Measurements from ENCODE around the gene KIAA0319L. TPM values are rescaled to one million over a fixed set of nuclear protein-coding genes. Genes with fewer than 3 reads are reported as not detected.

Gene KIAA0319L
- total RNA-seq, 1 experiment from 2014 or later = 15.7 TPM

GRCh38 chr1:35537806-35538205 is 19.4 kb downstream of the KIAA0319L start:
- DNase-seq (ENCODE audit: low spot score) = no peak

DNA sequence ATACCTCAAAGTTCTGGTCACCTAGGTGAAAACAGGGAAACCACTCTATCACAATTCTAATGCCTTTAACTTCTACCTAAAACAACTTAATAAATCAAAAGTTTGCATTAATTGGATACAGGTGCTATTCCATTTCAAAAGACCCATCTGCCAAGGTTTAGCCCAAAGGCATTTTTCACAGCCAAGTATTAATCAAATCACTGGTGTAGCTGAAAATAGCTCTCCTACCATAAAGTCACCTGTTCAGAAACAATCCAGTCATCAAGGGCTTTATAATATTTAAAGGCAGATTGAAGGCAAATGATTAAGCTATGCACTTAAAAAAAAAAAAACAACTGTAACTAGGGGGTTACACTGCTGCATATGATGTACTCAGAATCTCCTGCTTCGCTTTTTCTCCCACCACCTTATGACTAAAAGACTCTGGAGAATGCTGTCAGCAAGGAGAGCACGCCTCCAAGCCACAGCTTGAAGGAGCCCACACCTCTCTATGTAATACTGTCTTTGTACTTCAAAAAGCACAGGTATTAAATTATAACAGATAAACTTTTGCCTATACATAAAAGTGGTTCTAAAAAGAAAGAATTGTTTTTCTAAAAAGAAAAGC is 20.5 kb downstream of the KIAA0319L start:
- no peak for DNase-seq (ENCODE audit: low spot score)

DNA sequence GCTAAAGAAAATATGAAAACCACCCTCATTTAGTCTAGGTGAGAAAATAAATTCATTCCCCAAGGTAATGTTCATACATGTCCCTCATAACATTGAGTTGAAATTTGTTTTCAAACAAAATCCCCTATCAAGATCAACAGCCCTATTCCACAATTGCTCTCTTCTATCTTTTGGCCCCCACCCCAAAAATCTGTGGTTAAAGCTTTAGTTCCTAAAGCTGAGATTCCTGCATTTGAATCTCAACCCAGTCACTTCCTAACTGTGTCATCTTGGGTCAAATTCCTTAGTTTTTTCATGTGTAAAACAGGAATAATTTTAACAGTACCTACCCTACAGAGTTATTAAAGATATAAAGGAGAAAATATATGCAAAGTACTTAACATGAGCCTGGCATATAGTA is 22.0 kb downstream of the KIAA0319L start:
- no peak for DNase-seq (ENCODE audit: low spot score)

DNA sequence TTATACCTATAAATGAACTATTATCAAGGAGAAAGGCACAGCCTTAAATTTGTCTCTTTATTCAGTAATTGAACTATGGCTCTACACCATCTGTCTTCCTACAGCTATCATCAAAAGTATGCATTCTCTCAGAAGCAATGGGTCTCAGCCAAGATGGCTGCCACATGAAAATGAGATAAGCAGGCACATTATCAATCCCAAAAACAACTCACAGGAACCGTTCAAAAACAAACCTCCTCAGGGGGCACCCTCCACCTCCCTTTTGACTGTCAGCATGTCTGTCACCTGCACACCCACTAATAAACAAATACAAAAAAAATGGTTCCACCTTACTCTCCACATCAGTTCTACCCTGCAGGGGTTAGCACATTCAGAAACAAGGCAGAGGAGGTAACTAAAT is 23.6 kb downstream of the KIAA0319L start:
- DNase-seq (ENCODE audit: low spot score) = no peak

DNA sequence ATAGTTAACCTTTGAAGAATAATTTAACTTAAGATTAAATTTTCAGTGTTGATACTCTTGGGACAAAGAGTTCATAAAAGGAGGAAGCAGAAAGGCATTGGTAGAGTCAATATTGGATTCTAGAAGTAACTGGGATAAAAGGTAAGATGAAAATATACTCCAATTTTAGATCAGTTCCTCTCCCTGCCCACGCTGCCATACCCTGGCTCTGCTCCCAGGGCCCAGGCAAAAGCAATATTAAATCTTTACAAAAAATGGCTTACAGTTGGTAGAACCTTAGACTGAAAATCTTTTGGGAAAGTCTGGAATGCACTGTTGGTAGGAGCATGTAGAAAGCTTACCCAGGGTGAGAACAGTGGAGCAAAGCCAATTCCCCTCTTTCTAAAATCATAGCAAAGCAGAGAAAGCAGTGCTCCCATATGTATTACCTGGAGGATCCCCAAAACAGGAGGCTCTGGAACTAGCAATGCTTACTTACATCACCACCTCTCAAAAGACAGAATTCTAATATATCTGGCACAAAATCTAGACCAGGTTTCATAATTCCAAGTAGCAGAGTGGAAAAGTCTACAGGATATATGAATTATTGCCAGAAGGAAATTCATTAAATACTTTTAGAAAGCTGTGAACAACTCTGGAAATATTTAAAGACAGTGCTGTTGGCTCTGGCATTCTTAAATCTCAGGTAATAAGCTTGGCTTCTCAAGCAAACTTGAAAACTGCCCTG is 24.5 kb downstream of the KIAA0319L start:
- no peak for DNase-seq (ENCODE audit: low spot score)

- no peak for DNase-seq (ENCODE audit: low spot score)
Observed at GRCh38 chr1:35531368-35531767, 25.8 kb downstream of the KIAA0319L start.

DNA sequence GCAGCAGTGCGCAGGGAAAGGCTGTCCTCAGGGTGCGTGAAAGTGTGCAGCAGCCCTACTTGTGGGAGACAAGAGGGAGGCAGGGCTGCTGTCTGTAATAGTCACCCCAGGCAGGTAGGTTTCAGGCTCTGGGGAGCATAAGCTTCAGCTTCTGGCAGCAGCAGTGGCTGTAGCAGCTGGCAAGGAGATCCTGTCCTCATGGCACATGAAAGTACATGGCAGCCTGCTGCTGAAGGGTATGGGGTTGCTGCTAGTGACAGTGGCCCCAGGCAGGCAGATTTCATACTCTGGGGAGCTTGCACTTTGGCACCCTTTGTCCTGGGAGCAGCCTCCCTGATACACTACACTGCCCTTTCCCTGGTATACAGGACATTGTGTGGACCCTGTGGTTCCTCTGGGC is 26.3 kb downstream of the KIAA0319L start:
- DNase-seq (ENCODE audit: low spot score) = no peak

DNA sequence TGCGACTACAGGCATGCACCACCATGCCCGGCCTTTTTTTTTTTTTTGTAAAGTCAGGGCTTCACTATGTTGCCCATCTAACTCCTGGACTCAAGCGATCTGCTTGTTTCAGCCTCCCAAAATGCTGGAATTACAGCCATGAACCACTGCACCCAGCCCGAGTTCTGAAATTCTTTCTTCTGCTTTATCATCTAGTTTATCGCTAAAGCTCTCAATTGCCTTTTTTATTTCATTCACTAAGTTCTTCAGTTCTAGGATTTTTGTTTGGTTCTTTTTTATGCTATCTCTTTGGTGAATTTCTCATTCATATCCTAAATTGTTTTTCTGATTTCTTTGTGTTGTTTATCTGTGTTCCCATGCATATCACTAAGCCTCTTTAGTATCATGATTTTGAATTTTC is 27.0 kb downstream of the KIAA0319L start:
- no peak for DNase-seq (ENCODE audit: low spot score)

DNA sequence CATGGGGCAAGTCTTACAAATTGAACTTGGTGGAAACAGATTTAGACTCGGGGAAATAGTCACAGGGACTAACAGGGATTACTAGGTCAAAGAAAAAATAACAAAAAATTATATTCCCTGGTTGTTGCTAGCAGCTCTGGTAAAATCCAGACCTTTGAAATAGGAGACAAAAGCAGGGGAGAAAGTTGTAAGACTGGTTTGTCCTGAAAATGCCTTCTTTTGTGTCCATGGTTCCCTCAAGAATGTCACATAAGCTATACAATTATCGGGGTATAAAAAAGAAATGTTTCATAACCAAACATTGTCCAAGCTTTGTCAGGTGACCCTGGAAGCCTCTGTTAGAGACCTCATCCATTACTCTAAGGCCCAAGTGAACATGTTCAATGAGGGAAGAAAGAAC is 33.1 kb downstream of the KIAA0319L start:
- DNase-seq (ENCODE audit: low spot score) = no peak

DNA sequence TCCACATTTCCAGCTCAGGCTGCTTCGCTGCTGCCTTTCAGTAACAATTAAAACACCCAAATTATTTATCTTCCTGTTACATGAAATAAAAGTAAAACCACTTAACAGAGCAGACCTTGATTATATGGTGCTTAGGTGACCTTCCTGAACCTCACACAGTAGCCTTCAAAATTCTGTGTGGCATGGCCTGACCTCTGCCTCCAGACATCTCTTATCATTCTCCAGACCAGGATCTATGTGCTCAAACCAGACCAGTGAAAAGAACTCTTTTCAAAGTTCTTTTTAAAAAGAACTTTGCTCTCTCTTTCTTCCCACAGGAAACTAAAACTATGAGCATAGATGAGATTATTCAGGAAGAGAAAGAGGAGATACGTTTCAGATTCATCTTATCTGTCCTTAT is 37.8 kb downstream of the KIAA0319L start:
- no peak for DNase-seq (ENCODE audit: low spot score)

- no peak for DNase-seq (ENCODE audit: low spot score)
Observed at GRCh38 chr1:35518183-35518582, 39.0 kb downstream of the KIAA0319L start.

- DNase-seq (ENCODE audit: low spot score) = no peak
Observed at GRCh38 chr1:35511305-35511704, 45.9 kb downstream of the KIAA0319L start.

GRCh38 chr1:35509558-35509957 is 47.6 kb downstream of the KIAA0319L start:
- no peak for DNase-seq (ENCODE audit: low spot score)

- no peak for DNase-seq (ENCODE audit: low spot score)
Observed at GRCh38 chr1:35507947-35508346, 49.3 kb downstream of the KIAA0319L start.

DNA sequence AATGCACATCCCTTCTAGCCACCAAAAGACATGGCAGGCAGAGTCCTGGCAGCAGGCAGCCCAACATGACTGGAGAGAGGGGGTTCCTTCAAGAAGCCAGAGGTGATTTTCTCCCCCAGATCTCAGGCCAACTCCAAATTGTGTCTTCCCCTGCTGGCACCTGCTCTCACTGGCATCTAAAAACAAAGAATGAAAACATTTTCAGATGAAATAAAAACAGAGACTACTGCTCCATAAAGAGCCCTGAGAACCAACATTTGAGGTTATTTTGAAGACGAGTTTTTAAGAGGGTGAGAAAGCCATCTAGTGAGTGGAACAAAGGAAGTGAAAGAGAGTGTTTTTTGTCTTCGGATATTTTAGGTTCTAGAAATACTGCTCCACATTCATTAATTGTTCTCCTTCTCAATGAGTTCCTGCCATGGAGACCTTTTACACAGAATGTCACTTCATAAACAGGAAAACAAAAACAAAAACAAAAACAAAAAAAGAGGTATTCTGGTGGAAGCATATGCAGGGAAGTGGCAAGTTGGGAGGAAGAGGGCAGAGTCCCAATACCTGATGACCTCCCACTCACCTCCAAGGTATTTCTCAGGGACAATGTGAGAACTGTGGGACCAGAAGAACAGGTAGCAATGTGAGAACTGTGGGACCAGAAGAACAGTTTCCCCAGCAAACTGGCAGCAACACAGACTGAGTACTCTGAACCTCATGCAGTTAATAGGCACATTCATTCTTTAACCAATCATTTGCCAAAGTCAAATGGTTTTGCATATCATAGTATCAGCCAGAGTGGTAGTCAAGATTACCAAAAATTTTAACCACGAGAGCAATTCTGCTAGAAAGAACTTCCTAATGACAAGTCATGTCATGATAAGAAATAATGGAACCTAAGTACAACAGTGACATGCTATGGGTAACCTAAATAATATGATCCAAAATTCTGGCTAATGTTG is 50.0 kb downstream of the KIAA0319L start:
- no peak for DNase-seq (ENCODE audit: low spot score)

GRCh38 chr1:35505911-35506798 is 51.0 kb downstream of the KIAA0319L start:
- peak; percentile 88 for DNase-seq (ENCODE audit: low spot score)

- DNase-seq (ENCODE audit: low spot score) = no peak
Observed at GRCh38 chr1:35502242-35502641, 55.0 kb downstream of the KIAA0319L start.

DNA sequence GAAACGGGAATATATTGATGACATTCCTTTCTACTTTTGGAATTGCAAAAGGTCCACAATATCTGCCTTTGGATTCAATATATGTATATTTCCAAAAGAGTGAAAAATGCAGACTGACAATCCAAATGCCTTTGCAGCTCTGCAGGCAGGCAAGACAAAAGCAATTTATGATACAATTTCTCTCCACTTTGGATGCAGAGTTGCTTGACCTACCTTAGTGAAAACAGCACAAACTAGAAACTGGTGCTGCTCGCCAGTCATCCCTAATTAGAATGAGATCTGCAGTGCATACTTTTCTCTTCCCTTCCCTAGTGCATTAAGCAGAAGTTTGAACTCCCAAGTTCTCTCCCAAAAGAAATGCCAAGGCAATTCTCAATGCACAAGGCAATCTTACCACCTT is 56.8 kb downstream of the KIAA0319L start:
- DNase-seq (ENCODE audit: low spot score) = no peak

DNA sequence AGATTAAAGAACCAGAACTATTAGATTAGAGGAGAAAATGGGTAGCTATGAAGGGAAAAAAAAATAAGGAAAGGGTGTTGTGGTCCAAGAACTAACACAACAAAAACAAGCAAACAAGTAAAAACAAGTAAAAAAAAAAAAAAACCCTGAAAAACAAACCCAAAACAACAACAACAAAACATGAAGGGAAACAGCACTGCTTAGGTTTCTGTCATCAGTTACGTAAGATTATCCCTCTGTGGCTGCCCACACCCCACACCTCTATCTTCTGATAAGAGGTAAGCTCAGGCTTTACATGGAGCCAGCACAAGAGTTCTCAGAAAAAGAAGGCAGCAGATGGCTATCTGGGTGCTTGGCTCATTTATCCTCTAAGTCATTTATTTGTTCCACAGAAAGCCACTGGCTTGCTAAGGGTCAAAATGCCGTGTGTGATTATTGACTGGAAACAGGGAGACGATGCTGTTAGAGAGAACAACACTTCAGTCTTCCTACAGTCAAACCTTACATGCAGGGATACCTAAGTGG is 57.5 kb downstream of the KIAA0319L start:
- no peak for DNase-seq (ENCODE audit: low spot score)

- no peak for DNase-seq (ENCODE audit: low spot score)
Observed at GRCh38 chr1:35499231-35499630, 58.0 kb downstream of the KIAA0319L start.

- no peak for DNase-seq (ENCODE audit: low spot score)
Observed at GRCh38 chr1:35497571-35497970, 59.6 kb downstream of the KIAA0319L start.
